GM06990 (cell line): ENCODE data around the gene MYOF.

Experiments used
- DNase-seq: peaks from one replicate; pipeline ENCODE4 v3.0.0-alpha.2; 2011; ENCODE audit not compliant: insufficient read length; ENCODE audit errors: extremely low read depth
- H3K27me3 ChIP-seq: replicated peaks from 2 replicates; pipeline ENCODE4 v1.6.0; 2011; ENCODE audit warnings: low read length; ENCODE audit not compliant: control insufficient read depth, insufficient read depth
- H3K36me3 ChIP-seq: 2 replicates; pipeline ENCODE4 v1.5.1; 2011; ENCODE audit warnings: low read length; ENCODE audit not compliant: control insufficient read depth, insufficient read depth
- H3K4me3 ChIP-seq: replicated peaks from 2 replicates; pipeline ENCODE4 v1.5.1; 2011; ENCODE audit warnings: low read depth, mild to moderate bottlenecking, control low read depth, low read length
- CTCF ChIP-seq: IDR thresholded peaks from 2 replicates; pipeline ENCODE4 v1.5.1; 2011; ENCODE audit warnings: low read length, control low read depth, mild to moderate bottlenecking, inconsistent platforms; ENCODE audit not compliant: insufficient read depth, poor library complexity, severe bottlenecking

The MYOF gene

GRCh38 chr10:93501650-93502049 is 19.5 kb upstream of the MYOF start:
- TF ChIP-seq CTCF = no peak
- no peak for DNase-seq
- no peaks in the 10 kb centered on the region for H3K27me3 ChIP-seq
- no peak overlapping the region for H3K4me3 ChIP-seq
- H3K36me3 ChIP-seq = no peaks in the 10 kb centered on the region

GRCh38 chr10:93498166-93498565 is 16.0 kb upstream of the MYOF start:
- TF ChIP-seq CTCF = no peak
- Histone ChIP-seq H3K27me3 (no peaks in the 10 kb centered on the region), H3K36me3 (no peaks in the 10 kb centered on the region), H3K4me3 (peak overlapping the region; percentile 59)
- DNase-seq = no peak

- H3K27me3 ChIP-seq = no peaks in the 10 kb centered on the region
- peak; percentile 97 for DNase-seq
- TF ChIP-seq CTCF = no peak
- peak within 1 kb of the TSS; percentile 83 for H3K4me3 ChIP-seq
- no peaks in the 10 kb centered on the region for H3K36me3 ChIP-seq
These were observed 14.3 kb upstream of the MYOF start, which contains the start of gene CEP55 for GRCh38 chr10:93496322-93497041. Gene CEP55 (plus strand): TSS chr10:93496612. CDS start chr10:93500052, 3,440 bp downstream.

- H3K27me3 ChIP-seq = no peaks in the 10 kb centered on the region
- peak overlapping the region; percentile 83 for H3K4me3 ChIP-seq
- H3K36me3 ChIP-seq = no peaks in the 10 kb centered on the region
- no peak for TF ChIP-seq CTCF
- no peak for DNase-seq
These were observed 13.7 kb upstream of the MYOF start for GRCh38 chr10:93495654-93496321.

- DNase-seq = no peak
- H3K27me3 ChIP-seq = no peaks in the 10 kb centered on the region
- no peaks in the 10 kb centered on the region for H3K36me3 ChIP-seq
- TF ChIP-seq CTCF = no peak
- no peak overlapping the region for H3K4me3 ChIP-seq
These were observed 12.4 kb upstream of the MYOF start for GRCh38 chr10:93494494-93494893.
